ENCODE measurements around the gene PSG6.
A peak's percentile ranks its signal among the peaks of the same experiment; 100 is the strongest.
"Not testable (repeated sequence)": the region's sequence is repeated elsewhere in the genome, so short reads cannot be mapped to it uniquely, and the experiment has no call there.

The PSG6 gene

DNA sequence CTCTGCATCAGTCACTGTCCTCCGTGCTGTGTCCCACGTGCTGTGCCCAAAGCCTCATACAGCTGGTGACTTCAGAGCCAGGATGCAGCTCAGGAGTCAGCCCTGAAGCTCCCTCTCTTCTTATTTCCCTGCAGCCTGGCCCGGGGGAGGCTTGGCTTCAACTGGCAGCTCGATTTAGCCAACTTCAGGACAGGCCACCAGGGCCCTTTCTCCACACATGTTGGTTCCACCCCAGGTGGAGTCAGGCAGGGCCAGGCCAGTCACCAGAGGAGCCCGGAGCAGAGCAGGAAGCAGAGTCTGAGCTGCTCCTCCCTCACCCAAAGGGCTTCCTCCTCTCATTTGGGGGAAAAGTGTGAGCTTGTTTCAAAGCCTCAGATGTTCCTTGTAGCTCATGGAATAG lies 11.5 kb downstream of the PSG6 start:
- H3K4me3 ChIP-seq (ENCODE audit: low read length); DNase-seq (ENCODE audit: low read depth): not testable (repeated sequence)

DNA sequence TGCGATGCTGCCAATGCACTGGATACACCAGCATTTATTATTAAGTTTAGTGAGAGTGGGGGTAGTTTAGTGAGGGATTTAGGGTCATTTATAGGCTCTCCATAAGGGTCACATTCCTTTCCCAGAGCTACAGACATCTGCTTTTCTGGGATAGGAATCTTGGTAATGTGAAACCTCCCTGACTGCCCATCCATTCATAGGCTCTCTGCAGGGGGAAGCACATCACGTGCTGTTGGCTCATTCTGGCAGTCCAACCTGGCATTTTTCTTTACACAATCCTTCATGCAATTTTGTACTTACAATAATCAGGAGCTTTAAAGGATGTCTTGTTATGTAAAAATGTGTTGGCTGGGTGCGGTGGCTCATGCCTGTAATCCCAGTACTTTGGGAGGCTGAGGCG lies 17.1 kb downstream of the PSG6 start:
- H3K4me3 ChIP-seq (ENCODE audit: low read length): not testable (repeated sequence)
- DNase-seq (ENCODE audit: low read depth): peak; percentile 59

- not testable (repeated sequence) for DNase-seq (ENCODE audit: low read depth); H3K4me3 ChIP-seq (ENCODE audit: low read length)
These were observed 18.0 kb downstream of the PSG6 start for GRCh38 chr19:42899674-42900073.

DNA sequence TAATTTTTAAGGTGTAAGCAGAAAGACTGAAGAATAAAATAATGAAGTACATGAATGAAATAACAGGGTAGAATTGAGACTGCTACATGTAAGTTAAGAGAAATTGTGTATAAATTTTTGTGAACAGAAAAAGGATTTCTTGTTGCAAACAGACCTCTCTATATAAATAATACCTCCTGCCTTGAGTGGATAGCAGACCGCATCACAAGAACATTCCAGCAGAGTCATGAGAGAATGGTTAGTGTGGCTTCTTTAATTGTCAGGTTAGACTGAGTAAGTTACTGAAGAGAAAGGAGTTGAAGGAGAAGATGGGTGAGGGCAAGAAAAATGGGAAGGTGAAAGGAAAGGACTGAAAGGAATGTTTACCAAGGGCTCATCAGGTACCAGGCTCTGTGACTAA lies 18.6 kb downstream of the PSG6 start:
- H3K4me3 ChIP-seq (ENCODE audit: low read length): not testable (repeated sequence)
- DNase-seq (ENCODE audit: low read depth): peak; percentile 35

DNA sequence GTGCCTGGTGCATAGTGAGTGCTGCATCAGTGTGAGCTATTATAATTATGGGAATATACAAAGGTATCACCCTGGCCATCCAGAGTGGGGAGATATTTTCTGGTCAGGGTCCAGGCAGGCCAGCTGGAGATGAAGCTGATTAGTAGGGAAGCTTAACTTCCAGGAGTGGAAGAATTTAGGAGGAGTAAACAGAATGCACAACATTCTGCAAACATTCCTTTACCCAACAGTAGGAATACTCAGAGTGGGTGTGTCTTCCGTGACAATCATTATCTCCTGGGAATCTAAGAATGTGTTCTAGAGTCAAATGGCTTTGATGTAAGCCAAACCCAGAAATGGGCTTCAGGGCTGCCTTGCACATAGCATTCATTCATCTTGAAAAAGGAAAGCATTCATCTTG lies 19.0 kb downstream of the PSG6 start:
- DNase-seq (ENCODE audit: low read depth): peak; percentile 70
- H3K4me3 ChIP-seq (ENCODE audit: low read length): not testable (repeated sequence)

DNA sequence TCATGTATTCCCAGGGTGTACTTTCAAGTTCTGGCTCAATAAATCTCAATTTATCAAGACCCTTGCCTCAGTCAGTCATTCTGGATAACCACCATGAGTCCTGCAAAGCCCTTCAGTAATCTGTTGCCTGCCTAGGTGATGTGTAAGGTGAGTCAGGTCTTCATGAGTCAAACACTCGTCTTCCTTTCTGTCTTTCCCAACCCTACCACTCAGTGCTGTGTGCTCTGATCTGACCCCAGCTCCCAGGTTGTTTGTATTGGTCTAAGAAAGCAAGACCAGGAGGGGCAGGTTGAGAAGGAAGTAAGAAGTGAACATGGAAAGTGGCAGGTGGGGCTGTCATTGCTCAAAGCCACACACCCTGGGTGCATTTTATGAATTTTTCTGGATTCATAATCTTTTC lies 20.0 kb downstream of the PSG6 start:
- DNase-seq (ENCODE audit: low read depth); H3K4me3 ChIP-seq (ENCODE audit: low read length): not testable (repeated sequence)

- not testable (repeated sequence) for H3K4me3 ChIP-seq (ENCODE audit: low read length); DNase-seq (ENCODE audit: low read depth)
These were observed 27.2 kb downstream of the PSG6 start for GRCh38 chr19:42890446-42890845.

DNA sequence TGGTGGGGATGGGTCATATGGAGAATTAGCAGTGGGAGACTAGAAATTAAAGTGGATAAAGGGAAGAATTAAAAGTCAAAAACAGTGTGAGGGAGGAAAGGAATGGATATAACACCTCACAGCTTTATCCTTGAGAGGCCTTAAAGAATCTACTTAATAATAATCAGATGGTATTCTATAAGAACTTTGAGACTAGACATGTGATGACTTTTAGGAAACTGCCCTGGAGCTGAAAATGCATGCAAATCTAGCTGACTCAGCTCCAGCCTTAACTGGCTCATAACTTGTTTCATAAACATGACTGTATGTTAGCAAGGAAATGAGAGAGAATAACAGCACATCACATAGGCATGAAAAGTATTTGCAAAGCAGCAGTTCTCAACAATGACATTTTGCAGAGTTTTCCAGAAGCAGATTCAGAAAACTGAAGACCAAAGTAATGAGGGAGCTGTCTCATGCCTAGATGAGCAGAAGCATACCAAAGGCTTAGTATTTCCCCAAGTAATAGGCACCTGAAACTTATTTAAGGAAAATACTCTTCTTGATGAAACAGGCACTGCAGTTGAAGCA lies 29.7 kb downstream of the PSG6 start:
- H3K4me3 ChIP-seq (ENCODE audit: low read length): not testable (repeated sequence)
- DNase-seq (ENCODE audit: low read depth): peak; percentile 28

DNA sequence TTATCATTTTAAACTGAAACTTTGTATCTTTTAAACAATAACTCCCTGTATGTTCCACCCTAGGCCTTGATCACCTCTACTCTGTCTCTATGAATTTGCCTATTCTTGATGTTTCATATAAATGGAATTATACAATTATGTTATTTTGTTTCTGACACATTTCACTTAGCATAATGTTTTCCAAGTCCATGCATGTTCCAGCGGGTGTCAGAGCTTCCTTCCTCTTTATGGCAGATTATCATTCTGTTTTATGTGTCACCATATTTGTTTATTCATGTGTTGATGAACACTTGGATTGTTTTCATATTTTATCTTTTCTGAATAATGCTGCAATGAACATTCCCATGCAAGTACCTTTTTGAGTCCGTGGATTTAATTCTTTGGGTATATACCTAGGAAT lies 35.0 kb downstream of the PSG6 start:
- DNase-seq (ENCODE audit: low read depth); H3K4me3 ChIP-seq (ENCODE audit: low read length): not testable (repeated sequence)

DNA sequence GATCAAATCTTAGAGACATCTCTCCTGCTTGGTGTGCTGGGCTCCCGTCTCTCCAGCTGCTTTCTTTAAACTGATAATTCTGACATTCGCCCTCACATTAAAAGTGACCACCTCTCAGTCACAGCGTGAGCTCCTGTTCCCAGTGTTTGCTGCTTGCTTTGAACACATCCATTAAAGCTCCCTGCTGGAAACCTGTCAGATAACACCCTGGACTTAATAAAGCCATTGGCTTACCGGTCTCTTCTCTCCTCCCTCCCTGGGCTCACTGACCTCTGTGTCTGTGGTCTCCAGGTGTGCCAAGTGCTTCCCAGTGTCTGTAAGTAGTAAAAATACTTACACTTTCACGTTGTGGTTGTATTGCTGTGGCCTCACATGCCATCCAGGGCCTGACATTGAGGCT lies 35.7 kb downstream of the PSG6 start:
- not testable (repeated sequence) for DNase-seq (ENCODE audit: low read depth); H3K4me3 ChIP-seq (ENCODE audit: low read length)

DNA sequence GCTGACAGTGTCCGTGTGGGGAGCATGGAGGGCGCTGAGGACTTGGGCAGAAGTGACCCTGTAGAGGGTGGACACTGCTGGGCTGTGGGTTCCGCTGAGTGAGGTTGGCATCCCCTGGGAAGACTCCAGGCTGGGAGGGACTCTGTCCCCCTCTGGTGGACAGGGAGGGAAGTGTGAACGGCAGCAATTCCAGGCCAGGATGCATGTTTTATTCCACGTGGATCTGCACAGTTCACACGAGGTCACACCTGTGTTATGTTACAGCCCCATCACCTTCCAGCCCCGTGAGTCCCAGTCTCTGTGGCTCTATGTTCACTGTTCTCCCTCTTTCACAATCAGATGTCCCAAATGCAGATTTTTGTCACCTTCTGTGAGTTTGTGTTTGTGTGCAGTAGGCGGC lies 36.4 kb downstream of the PSG6 start:
- peak; percentile 53 for TF ChIP-seq CTCF (conservative IDR thresholded peaks at IDR 0.05; ENCODE audit: low read length)
- H3K4me3 ChIP-seq (ENCODE audit: low read length); DNase-seq (ENCODE audit: low read depth): not testable (repeated sequence)

GRCh38 chr19:42880621-42881020 lies 37.1 kb downstream of the PSG6 start:
- not testable (repeated sequence) for H3K4me3 ChIP-seq (ENCODE audit: low read length); DNase-seq (ENCODE audit: low read depth)

GRCh38 chr19:42879613-42880012 lies 38.1 kb downstream of the PSG6 start, which contains the start of gene PSG1:
PSG1 (minus strand) TSS chr19:42879713; CDS start chr19:42879581, 132 bp downstream.
- no peak for TF ChIP-seq CTCF (conservative IDR thresholded peaks at IDR 0.05; ENCODE audit: low read length)
- DNase-seq (ENCODE audit: low read depth): no peak
- H3K4me3 ChIP-seq (ENCODE audit: low read length): no peak within 1 kb of the TSS

DNA sequence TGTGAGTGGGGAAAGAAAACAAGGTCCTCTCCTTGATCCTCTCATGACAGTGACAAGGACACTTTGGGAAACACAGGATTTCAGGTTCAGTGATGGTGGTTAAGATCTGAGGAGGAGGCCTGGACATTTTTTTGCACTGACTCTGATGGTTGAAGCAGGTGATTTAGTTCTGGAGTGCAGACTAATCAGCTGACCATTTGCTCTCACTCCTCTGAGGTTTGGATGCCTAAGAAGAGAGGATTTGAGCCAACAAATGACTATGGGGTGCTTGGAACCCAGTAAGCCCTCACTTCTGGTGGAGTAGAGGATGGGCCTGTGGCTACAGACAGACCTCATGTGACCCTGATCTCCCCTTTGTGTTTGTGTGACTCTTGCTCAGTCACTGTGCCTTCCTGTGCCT lies 41.1 kb downstream of the PSG6 start:
- H3K4me3 ChIP-seq (ENCODE audit: low read length): not testable (repeated sequence)
- DNase-seq (ENCODE audit: low read depth): peak; percentile 77

DNA sequence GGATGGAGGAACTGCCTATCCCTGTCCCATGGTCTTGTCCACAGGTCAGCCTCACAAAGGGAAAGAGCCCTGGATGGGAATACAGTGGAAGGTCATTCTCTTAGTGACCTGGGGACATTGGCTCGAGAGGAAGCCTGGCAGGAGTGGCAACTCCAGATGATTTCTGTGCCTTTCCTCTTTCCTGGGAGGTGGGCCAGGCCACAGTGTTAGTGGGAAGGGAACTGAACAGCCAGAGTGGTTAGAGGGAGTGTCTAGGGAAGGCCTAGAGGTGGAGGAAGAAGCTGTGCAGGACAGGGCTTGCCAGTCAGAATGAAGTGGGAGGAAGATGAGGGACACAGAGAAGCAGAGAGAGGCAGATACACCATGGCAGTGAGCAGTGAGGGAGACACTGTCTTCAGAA lies 41.8 kb downstream of the PSG6 start:
- DNase-seq (ENCODE audit: low read depth): peak; percentile 74
- not testable (repeated sequence) for H3K4me3 ChIP-seq (ENCODE audit: low read length)

DNA sequence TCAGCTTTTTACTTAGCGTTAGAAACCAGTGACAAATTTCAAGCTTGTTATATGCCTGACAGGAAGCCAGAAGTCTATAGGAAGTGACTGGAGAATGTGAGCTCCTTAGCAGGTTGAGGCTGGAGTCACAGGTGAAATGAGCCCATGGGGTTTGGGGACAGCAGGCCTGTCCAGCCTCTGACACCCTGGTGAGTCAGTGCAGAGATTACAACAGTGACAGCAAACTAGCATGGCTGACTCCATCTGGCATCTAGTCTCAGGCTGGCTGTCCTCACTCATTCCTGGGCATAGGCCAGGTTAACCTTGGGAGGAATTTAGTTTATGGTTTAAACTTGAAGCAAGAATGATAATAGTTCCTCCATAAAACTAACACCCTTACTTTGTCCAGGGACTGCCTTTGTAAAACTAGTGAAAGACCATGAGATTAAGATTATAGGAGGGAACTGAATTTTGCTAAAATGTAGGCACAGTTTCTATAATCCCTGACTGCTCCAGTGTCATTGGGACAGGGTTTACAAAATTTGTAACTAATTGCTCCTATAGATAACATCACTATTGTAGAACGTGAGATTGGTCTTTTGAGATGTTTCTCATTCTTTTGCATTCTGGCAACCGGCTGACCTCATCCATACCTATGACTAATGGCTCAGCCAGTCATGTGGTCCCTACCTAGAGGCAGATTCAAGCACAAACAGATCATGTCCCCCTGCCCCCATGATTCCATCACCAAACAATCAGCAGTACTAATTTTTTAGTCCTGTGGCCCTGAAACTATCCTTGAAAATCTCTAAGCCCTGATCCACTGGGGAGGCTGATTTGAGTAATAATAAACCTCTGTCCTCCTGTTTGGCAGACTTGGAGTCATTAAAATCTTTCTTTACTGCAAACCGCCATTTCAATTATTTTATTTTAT lies 42.5 kb downstream of the PSG6 start:
- peak; percentile 91 for DNase-seq (ENCODE audit: low read depth)
- H3K4me3 ChIP-seq (ENCODE audit: low read length): not testable (repeated sequence)

DNA sequence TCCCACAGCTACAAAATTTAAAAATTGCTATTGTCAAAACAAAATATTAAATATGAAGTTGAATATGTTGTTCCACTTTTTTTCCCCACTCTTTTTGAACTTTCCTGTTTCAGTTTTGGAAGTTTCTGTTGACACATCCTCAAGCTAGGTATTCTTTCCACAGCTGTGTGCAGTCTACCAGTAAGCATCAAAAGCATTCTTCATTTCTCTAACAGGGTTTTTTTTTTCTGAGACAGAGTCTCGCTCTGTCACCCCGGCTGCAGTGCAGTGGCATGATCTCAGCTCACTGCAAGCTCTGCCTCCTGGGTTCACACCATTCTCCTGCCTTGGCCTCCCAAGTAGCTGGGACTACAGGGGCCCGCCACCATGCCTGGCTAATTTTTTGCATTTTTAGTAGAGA lies 43.6 kb downstream of the PSG6 start:
- not testable (repeated sequence) for DNase-seq (ENCODE audit: low read depth); H3K4me3 ChIP-seq (ENCODE audit: low read length)

All from AG10803 (cell line).